Mucosa of descending colon (tissue), 3 donors: ENCODE measurements around the gene TIMM9. TPM values are rescaled to one million over a fixed set of nuclear protein-coding genes. Genes with fewer than 3 reads are reported as not detected.
"Not testable (repeated sequence)": the region's sequence is repeated elsewhere in the genome, so short reads cannot be mapped to it uniquely, and the experiment has no call there.

Source experiments
- ATAC-seq: fragments of 200-7000 bp; cut with Tn5 transposase; one replicate; pipeline ENCODE4 v1.9.1; 2020; ENCODE audit warnings: mild to moderate bottlenecking, moderate library complexity
- DNase-seq, 3 donors: peaks; one replicate each; pipeline ENCODE4 v3.0.0-alpha.2; 2020
- H3K36me3 ChIP-seq: fragments of 200-600 bp; one replicate; pipeline ENCODE4 v1.8.0; 2021; ENCODE audit warnings: low read depth, mild to moderate bottlenecking
- H3K4me1 ChIP-seq: fragments of 200-600 bp; one replicate; pipeline ENCODE4 v1.8.0; 2021; ENCODE audit warnings: low read depth, mild to moderate bottlenecking
- H3K4me3 ChIP-seq: fragments of 200-600 bp; one replicate; pipeline ENCODE4 v1.8.0; 2021; ENCODE audit warnings: mild to moderate bottlenecking
- H3K9me3 ChIP-seq: fragments of 200-600 bp; one replicate; pipeline ENCODE4 v1.8.0; 2021; ENCODE audit warnings: mild to moderate bottlenecking
- CTCF ChIP-seq: fragments of 200-600 bp; IDR thresholded peaks from one replicate; pipeline ENCODE4 v1.8.0; 2022; ENCODE audit warnings: antibody characterized with exemption, mild to moderate bottlenecking
- intact Hi-C, 2 donors: fragments of 100-400 bp; cut with DNase I in 1 of 2; cut with micrococcal nuclease in 1 of 2; formaldehyde crosslinking; loops; one replicate each; pipeline versions ENCODE4 v1.11.0 to v1.11.1; 2022; cut with DNase I, micrococcal nuclease
- total RNA-seq, 3 donors: library from RNA; stranded (reverse); fragmentation: NEBNext Ultra II Directional in 2 of 3; extraction: Animal tissue kit (Norgen Biotek cat#: 25700) in 2 of 3; gene quantifications; one replicate each; pipeline versions ENCODE4 v1.2.1 to v1.2.4, GENCODE V29; 2021 to 2023
- donor health status: DM: no; HTN: no; CAD: no; lungs with moderate emphysema.
- donor health status: DM: no; HTN: no; CAD: no.
- donor health status: DM: no; HTN: yes; CAD: no.

Gene TIMM9
- total RNA-seq, 3 donors from 2014 or later, result 18.5 to 35.6 (median 22.2) TPM

DNA sequence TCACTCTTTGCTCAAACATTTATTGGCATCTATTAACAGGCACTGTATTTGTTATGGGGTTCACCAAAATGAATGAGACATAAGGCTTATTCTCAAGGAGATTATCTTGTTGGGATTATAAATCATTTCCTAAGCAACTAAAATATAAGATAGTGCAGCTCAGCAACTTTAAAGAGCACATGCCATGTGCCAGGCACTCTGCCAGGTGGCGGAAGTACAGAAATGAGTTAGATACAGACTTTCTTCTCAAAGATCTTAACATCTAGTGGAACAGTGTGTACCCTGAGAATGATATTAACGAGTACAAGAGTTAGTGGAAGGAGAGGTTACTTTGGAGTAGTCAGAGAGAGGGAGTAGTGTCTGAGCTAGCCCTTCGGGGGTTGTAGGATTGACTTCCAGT, 60.0 kb downstream of the TIMM9 start:
- TF ChIP-seq CTCF, result no peak
- H3K9me3 ChIP-seq, result no peaks in the 10 kb centered on the region

GRCh38 chr14:58364316-58364715, 63.0 kb downstream of the TIMM9 start:
- intact Hi-C loops, result no loop called here
- DNase-seq (no peak), ATAC-seq (no peak)
- H3K9me3 ChIP-seq, result no peaks in the 10 kb centered on the region
- no peaks in the 10 kb centered on the region for H3K36me3 ChIP-seq
- H3K4me3 ChIP-seq, result no peak overlapping the region
- H3K4me1 ChIP-seq, result no peaks in the 10 kb centered on the region
- no peak for TF ChIP-seq CTCF

More for the DNA sequence above, 60.0 kb downstream of the TIMM9 start:
- H3K4me1 ChIP-seq, result no peaks in the 10 kb centered on the region
- DNase-seq, result no peak
- intact Hi-C loops, result no loop called here
- no peak for ATAC-seq
- no peaks in the 10 kb centered on the region for H3K36me3 ChIP-seq
- no peak overlapping the region for H3K4me3 ChIP-seq

GRCh38 chr14:58362798-58363412, 64.4 kb downstream of the TIMM9 start:
- Histone ChIP-seq H3K9me3 (no peaks in the 10 kb centered on the region), H3K4me1 (no peaks in the 10 kb centered on the region), H3K36me3 (no peaks in the 10 kb centered on the region), H3K4me3 (no peak overlapping the region)
- DNase-seq (peak in 1 of 3 donors; percentile 8), ATAC-seq (peak; percentile 55)
- intact Hi-C loops, result no loop called here
- no peak for TF ChIP-seq CTCF

DNA sequence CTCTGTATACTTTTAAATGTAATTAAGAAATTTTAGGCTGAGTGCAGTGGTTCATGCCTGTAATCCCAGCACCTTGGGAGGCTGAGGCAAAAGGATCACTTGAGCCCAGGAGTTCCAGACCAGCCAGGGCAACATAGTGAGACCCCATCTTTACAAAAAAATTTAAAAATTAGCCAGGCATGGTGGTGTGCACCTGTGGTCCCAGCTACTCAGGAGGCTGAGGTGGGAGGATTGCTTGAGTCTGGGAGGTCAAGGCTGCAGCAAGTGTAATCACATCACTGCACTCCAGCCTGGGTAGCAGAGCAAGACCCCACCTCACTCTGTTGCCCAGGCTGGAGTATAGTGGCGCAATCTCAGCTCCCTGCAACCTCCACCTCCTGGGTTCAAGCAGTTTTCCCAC, 65.1 kb downstream of the TIMM9 start:
- DNase-seq, H3K4me3 ChIP-seq, H3K9me3 ChIP-seq, H3K4me1 ChIP-seq, intact Hi-C loops, H3K36me3 ChIP-seq, ATAC-seq: not testable (repeated sequence)

Other genes starting within 250 kb of the TIMM9 start
- 10 to 100 TPM; 53.1 to 56.5 (median 54.1) TPM for gene ACTR10, start 227.4 kb downstream of the TIMM9 start, total RNA-seq
- 100 to 1,000 TPM in 2 of 3 donors, 10 to 100 TPM in 1; 93.2 to 124 (median 105) TPM for gene PSMA3, start 182.7 kb downstream of the TIMM9 start, total RNA-seq
- gene ARID4A, start 129.0 kb downstream of the TIMM9 start, total RNA-seq, result 10 to 100 TPM; 26.3 to 34.6 (median 30.5) TPM
- gene TOMM20L, start 31.6 kb downstream of the TIMM9 start, total RNA-seq, result 1 to 10 TPM in 1 of 3 donors, not detected in 2; 1.0 TPM
- gene KIAA0586, start 188 bp upstream of the TIMM9 start, total RNA-seq, result 10 to 100 TPM; 15.1 to 17.4 (median 17.4) TPM
- gene DACT1, start 210.4 kb upstream of the TIMM9 start, total RNA-seq, result 1 to 10 TPM; 2.3 to 7.2 (median 3.0) TPM